WTC11 (cell line): ENCODE results near the gene AASS.

Source experiments
- ATF2 ChIP-seq: sonication (generic); formaldehyde crosslinking; IDR thresholded peaks from 2 replicates; pipeline ENCODE4 v1.8.1; 2022; ENCODE audit warnings: low read depth, missing genetic modification reagents, borderline replicate concordance
- IRF2 ChIP-seq: sonication (generic); formaldehyde crosslinking; IDR thresholded peaks from 2 replicates; pipeline ENCODE4 v1.8.0; 2022; ENCODE audit warnings: low read depth, missing genetic modification reagents, borderline replicate concordance
- MAX ChIP-seq: sonication (generic); formaldehyde crosslinking; IDR thresholded peaks from 2 replicates; pipeline ENCODE4 v1.8.0; 2022; ENCODE audit warnings: mild to moderate bottlenecking, missing genetic modification reagents
- NR3C1 ChIP-seq: sonication (generic); formaldehyde crosslinking; conservative IDR thresholded peaks from 2 replicates; pipeline ENCODE4 v1.8.1; 2023; ENCODE audit warnings: low read depth, mild to moderate bottlenecking, missing genetic modification reagents
- TCF7 ChIP-seq: sonication (generic); formaldehyde crosslinking; IDR thresholded peaks from 2 replicates; pipeline ENCODE4 v1.8.0; 2022; ENCODE audit warnings: mild to moderate bottlenecking, low read depth, missing genetic modification reagents, moderate library complexity
- ZNF121 ChIP-seq: sonication (generic); formaldehyde crosslinking; IDR thresholded peaks from 2 replicates; pipeline ENCODE4 v1.8.0; 2023; ENCODE audit warnings: missing genetic modification reagents
- ZNF416 ChIP-seq: fragments of 250-450 bp; sonication (Bioruptor Pico); IDR thresholded peaks from 2 replicates; pipeline ENCODE4 v1.9.0; 2021; ENCODE audit warnings: mild to moderate bottlenecking, inconsistent platforms
- TF ChIP-seq, protein P1 (sequence below): fragments of 200-600 bp; IDR thresholded peaks from 2 replicates; pipeline ENCODE4 v1.8.0; 2022; ENCODE audit warnings: antibody characterized with exemption
- TF ChIP-seq, protein P2 (sequence below): sonication (generic); formaldehyde crosslinking; IDR thresholded peaks from 2 replicates; pipeline ENCODE4 v1.8.0; 2023; ENCODE audit warnings: mild to moderate bottlenecking, missing genetic modification reagents
- TF ChIP-seq, protein P3 (sequence below): sonication (generic); formaldehyde crosslinking; IDR thresholded peaks from 2 replicates; pipeline ENCODE4 v1.8.0; 2023; ENCODE audit warnings: missing genetic modification reagents, mild to moderate bottlenecking, borderline replicate concordance

GRCh38 chr7:122082670-122083069 lies 61.4 kb downstream of the AASS start:
- TF ChIP-seq ZNF416, result no peak
- TF ChIP-seq, protein P1, sequence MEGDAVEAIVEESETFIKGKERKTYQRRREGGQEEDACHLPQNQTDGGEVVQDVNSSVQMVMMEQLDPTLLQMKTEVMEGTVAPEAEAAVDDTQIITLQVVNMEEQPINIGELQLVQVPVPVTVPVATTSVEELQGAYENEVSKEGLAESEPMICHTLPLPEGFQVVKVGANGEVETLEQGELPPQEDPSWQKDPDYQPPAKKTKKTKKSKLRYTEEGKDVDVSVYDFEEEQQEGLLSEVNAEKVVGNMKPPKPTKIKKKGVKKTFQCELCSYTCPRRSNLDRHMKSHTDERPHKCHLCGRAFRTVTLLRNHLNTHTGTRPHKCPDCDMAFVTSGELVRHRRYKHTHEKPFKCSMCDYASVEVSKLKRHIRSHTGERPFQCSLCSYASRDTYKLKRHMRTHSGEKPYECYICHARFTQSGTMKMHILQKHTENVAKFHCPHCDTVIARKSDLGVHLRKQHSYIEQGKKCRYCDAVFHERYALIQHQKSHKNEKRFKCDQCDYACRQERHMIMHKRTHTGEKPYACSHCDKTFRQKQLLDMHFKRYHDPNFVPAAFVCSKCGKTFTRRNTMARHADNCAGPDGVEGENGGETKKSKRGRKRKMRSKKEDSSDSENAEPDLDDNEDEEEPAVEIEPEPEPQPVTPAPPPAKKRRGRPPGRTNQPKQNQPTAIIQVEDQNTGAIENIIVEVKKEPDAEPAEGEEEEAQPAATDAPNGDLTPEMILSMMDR, result no peak
- TF ChIP-seq ZNF121 (CRISPR knock-in tag), result no peak
- no peak for TF ChIP-seq TCF7 (CRISPR knock-in tag)
- TF ChIP-seq NR3C1 (CRISPR knock-in tag), result no peak
- TF ChIP-seq, protein P2, sequence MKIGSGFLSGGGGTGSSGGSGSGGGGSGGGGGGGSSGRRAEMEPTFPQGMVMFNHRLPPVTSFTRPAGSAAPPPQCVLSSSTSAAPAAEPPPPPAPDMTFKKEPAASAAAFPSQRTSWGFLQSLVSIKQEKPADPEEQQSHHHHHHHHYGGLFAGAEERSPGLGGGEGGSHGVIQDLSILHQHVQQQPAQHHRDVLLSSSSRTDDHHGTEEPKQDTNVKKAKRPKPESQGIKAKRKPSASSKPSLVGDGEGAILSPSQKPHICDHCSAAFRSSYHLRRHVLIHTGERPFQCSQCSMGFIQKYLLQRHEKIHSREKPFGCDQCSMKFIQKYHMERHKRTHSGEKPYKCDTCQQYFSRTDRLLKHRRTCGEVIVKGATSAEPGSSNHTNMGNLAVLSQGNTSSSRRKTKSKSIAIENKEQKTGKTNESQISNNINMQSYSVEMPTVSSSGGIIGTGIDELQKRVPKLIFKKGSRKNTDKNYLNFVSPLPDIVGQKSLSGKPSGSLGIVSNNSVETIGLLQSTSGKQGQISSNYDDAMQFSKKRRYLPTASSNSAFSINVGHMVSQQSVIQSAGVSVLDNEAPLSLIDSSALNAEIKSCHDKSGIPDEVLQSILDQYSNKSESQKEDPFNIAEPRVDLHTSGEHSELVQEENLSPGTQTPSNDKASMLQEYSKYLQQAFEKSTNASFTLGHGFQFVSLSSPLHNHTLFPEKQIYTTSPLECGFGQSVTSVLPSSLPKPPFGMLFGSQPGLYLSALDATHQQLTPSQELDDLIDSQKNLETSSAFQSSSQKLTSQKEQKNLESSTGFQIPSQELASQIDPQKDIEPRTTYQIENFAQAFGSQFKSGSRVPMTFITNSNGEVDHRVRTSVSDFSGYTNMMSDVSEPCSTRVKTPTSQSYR, result no peak
- TF ChIP-seq, protein P3, sequence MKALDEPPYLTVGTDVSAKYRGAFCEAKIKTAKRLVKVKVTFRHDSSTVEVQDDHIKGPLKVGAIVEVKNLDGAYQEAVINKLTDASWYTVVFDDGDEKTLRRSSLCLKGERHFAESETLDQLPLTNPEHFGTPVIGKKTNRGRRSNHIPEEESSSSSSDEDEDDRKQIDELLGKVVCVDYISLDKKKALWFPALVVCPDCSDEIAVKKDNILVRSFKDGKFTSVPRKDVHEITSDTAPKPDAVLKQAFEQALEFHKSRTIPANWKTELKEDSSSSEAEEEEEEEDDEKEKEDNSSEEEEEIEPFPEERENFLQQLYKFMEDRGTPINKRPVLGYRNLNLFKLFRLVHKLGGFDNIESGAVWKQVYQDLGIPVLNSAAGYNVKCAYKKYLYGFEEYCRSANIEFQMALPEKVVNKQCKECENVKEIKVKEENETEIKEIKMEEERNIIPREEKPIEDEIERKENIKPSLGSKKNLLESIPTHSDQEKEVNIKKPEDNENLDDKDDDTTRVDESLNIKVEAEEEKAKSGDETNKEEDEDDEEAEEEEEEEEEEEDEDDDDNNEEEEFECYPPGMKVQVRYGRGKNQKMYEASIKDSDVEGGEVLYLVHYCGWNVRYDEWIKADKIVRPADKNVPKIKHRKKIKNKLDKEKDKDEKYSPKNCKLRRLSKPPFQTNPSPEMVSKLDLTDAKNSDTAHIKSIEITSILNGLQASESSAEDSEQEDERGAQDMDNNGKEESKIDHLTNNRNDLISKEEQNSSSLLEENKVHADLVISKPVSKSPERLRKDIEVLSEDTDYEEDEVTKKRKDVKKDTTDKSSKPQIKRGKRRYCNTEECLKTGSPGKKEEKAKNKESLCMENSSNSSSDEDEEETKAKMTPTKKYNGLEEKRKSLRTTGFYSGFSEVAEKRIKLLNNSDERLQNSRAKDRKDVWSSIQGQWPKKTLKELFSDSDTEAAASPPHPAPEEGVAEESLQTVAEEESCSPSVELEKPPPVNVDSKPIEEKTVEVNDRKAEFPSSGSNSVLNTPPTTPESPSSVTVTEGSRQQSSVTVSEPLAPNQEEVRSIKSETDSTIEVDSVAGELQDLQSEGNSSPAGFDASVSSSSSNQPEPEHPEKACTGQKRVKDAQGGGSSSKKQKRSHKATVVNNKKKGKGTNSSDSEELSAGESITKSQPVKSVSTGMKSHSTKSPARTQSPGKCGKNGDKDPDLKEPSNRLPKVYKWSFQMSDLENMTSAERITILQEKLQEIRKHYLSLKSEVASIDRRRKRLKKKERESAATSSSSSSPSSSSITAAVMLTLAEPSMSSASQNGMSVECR (CRISPR knock-in tag), result no peak
- no peak for TF ChIP-seq IRF2 (CRISPR knock-in tag)
- TF ChIP-seq MAX (CRISPR knock-in tag), result no peak
- no peak for TF ChIP-seq ATF2 (CRISPR knock-in tag)
